GM12864 (cell line): ENCODE measurements around the gene SLC6A3.

Experiments used
- DNase-seq: peaks from one replicate; pipeline ENCODE4 v3.0.0-alpha.2; 2011; ENCODE audit warnings: low read depth
- H3K4me3 ChIP-seq: 2 replicates; pipeline ENCODE4 v1.5.1; 2011; ENCODE audit warnings: mild to moderate bottlenecking, low read depth, low read length, control low read depth
- CTCF ChIP-seq: IDR thresholded peaks from 2 replicates; pipeline ENCODE4 v1.5.1; 2011; ENCODE audit warnings: low read depth, mild to moderate bottlenecking, moderate library complexity, low read length, control low read depth, inconsistent platforms; ENCODE audit errors: missing control alignments

Gene SLC6A3

GRCh38 chr5:1439388-1440097 is 5.7 kb downstream of the SLC6A3 start:
- DNase-seq: no peak
- TF ChIP-seq CTCF: no peak
- H3K4me3 ChIP-seq: no peak overlapping the region

GRCh38 chr5:1438871-1439270 is 6.4 kb downstream of the SLC6A3 start:
- DNase-seq: no peak
- TF ChIP-seq CTCF: no peak
- H3K4me3 ChIP-seq: no peak overlapping the region

- DNase-seq: no peak
- no peak for TF ChIP-seq CTCF
- H3K4me3 ChIP-seq: no peak overlapping the region
Measured at GRCh38 chr5:1437876-1438559, 7.2 kb downstream of the SLC6A3 start.

GRCh38 chr5:1437226-1437829 is 7.9 kb downstream of the SLC6A3 start:
- no peak for TF ChIP-seq CTCF
- no peak overlapping the region for H3K4me3 ChIP-seq
- DNase-seq: no peak

- DNase-seq: no peak
- H3K4me3 ChIP-seq: no peak overlapping the region
- no peak for TF ChIP-seq CTCF
Measured at GRCh38 chr5:1436681-1437080, 8.6 kb downstream of the SLC6A3 start.

- TF ChIP-seq CTCF: no peak
- no peak for DNase-seq
- H3K4me3 ChIP-seq: no peak overlapping the region
Measured at GRCh38 chr5:1436036-1436435, 9.2 kb downstream of the SLC6A3 start.
